PC-3 (cell line): ENCODE data around the gene IFT25. TPM values are rescaled to one million over a fixed set of nuclear protein-coding genes. Genes with fewer than 3 reads are reported as not detected.

Experiments used
- ATAC-seq: fragments of 200-7000 bp; cut with Tn5 transposase; 2 replicates; pipeline ENCODE4 v1.9.1; 2020; ENCODE audit warnings: mild to moderate bottlenecking, moderate library complexity
- BruUV-seq: library from RNA; stranded (reverse); fragments of 400-500 nt; replicated peaks from 2 replicates; lab custom pipeline; 2021; lab: Mats Ljungman, UMichigan
- CTCF ChIA-PET: fragments of 300-600 bp; sonication (Branson Sonifier 250); formaldehyde crosslinking; loops from one replicate; lab custom pipeline; 2022; ENCODE audit warnings: antibody characterized with exemption; lab: Charles Lee
- POLR2A ChIA-PET: fragments of 300-600 bp; sonication (Branson Sonifier 250); formaldehyde crosslinking; loops from one replicate; lab custom pipeline; 2022; ENCODE audit warnings: antibody characterized with exemption; ENCODE audit not compliant: unreplicated experiment; lab: Charles Lee
- DNase-seq: peaks from one replicate; pipeline ENCODE4 v3.0.0-alpha.2; 2015
- H2AFZ ChIP-seq: fragments of 300-600 bp; sonication (generic); 2 replicates; pipeline ENCODE4 v1.6.0; 2016; ENCODE audit warnings: antibody characterized with exemption, low read length
- H3F3A ChIP-seq: fragments of 300-600 bp; sonication (generic); one replicate; pipeline ENCODE4 v1.6.0; 2017; ENCODE audit warnings: antibody characterized with exemption, low read length, control low read depth, mild to moderate bottlenecking; ENCODE audit not compliant: unreplicated experiment
- H3K27ac ChIP-seq: fragments of 300-600 bp; sonication (generic); 2 replicates; pipeline ENCODE4 v1.5.1; 2016; ENCODE audit warnings: mild to moderate bottlenecking, low read length
- H3K27me3 ChIP-seq: fragments of 300-600 bp; sonication (generic); 2 replicates; pipeline ENCODE4 v1.6.1; 2016; ENCODE audit warnings: low read length, mixed read lengths
- H3K36me3 ChIP-seq: fragments of 300-600 bp; sonication (generic); 2 replicates; pipeline ENCODE4 v1.6.1; 2016; ENCODE audit warnings: low read depth, mixed run types, low read length, mixed read lengths
- H3K4me1 ChIP-seq: fragments of 300-600 bp; sonication (generic); 2 replicates; pipeline ENCODE4 v1.5.1; 2016; ENCODE audit warnings: low read length; ENCODE audit not compliant: insufficient read depth
- H3K4me2 ChIP-seq: fragments of 300-600 bp; sonication (generic); 2 replicates; pipeline ENCODE4 v1.6.0; 2016; ENCODE audit warnings: low read length
- H3K4me3 ChIP-seq: fragments of 300-600 bp; sonication (generic); 2 replicates; pipeline ENCODE4 v1.5.1; 2016; ENCODE audit warnings: mild to moderate bottlenecking, low read length, mixed read lengths
- H3K79me2 ChIP-seq: fragments of 300-600 bp; sonication (generic); 2 replicates; pipeline ENCODE4 v1.6.1; 2017; ENCODE audit warnings: low read length, mixed read lengths
- H3K9ac ChIP-seq: fragments of 300-600 bp; sonication (generic); 2 replicates; pipeline ENCODE4 v1.6.0; 2016; ENCODE audit warnings: mild to moderate bottlenecking, low read length
- H3K9me2 ChIP-seq: fragments of 300-600 bp; sonication (generic); replicated peaks from 2 replicates; pipeline ENCODE4 v1.6.1; 2016; ENCODE audit warnings: mixed run types, low read length, mixed read lengths
- H3K9me3 ChIP-seq: fragments of 300-600 bp; sonication (generic); 2 replicates; pipeline ENCODE4 v1.6.1; 2016; ENCODE audit warnings: low read length, mixed read lengths
- H4K20me1 ChIP-seq: fragments of 300-600 bp; sonication (generic); 2 replicates; pipeline ENCODE4 v1.6.1; 2016; ENCODE audit warnings: low read length, mixed read lengths
- CTCF ChIP-seq: fragments of 300-600 bp; sonication (generic); conservative IDR thresholded peaks from 2 replicates; pipeline ENCODE4 v1.5.1; 2017; ENCODE audit warnings: antibody characterized with exemption, low read depth, mild to moderate bottlenecking, low read length
- EZH2 ChIP-seq: fragments of 300-600 bp; sonication (generic); IDR thresholded peaks from one replicate; pipeline ENCODE4 v1.6.1; 2017; ENCODE audit warnings: antibody characterized with exemption, mild to moderate bottlenecking, low read length; ENCODE audit not compliant: unreplicated experiment
- EZH2phosphoT487 ChIP-seq: fragments of 300-600 bp; sonication (generic); IDR thresholded peaks from 2 replicates; pipeline ENCODE4 v1.6.1; 2018; ENCODE audit warnings: mild to moderate bottlenecking, antibody characterized with exemption, low read length, borderline replicate concordance
- intact Hi-C: fragments of 100-400 bp; cut with micrococcal nuclease; formaldehyde crosslinking; loops from 2 replicates; pipeline ENCODE4 v1.9.0; 2023
- total RNA-seq: library from RNA; depleted of rRNA; stranded (reverse); fragments of >200 nt; gene quantifications from 2 replicates; pipeline ENCODE4 v1.2.3, GENCODE V29; 2014

Gene IFT25
- total RNA-seq, 1 experiment from 2014 or later, result 66.7 TPM

DNA sequence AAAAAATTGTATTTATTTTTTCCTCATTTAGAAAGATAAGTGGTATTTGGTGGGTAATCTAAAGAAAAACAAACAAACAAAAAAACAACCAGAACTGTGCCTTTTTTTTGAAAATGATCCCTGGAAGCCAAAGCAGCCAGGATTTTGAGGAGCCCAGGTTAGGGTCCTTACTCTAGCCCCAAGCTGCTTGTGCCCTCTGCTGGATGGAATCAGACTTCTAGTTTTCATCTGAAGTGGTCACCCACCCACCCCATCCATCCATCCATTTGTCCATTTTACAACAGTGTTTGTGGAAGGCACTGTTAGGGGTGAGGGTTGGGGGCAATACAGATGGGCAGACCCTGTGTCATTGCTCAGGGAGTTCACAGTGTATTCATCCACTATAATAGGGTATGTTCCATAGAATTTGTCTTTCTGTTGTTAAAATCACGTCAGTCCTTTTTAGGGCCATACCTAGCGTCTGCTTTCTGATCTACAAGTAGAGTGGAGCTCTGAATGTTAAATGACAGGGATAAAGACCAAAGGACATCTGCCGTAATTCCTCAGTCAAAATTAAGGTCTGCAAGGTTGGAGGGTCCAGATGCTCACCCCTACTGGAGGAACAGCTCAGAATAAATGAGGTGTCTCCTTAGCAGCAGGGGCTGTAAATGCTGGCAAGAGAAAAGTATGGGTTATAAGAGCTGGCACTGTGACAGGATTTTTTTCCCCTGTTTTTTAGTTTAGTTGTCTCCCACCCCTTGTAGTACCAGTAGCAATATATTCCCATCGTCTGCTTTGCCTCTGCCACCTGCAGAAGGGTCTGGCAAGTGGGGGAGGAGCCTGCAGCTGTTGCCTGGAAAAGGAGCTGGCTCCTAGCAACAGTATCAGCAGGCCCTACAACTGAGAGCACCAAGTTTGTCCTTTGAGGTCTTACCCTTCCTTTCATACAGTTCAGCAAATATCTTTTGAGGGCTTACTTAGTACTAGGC lies 3.8 kb upstream of the IFT25 start:
- TSS peak; percentile 9 for BruUV-seq
- Histone ChIP-seq H3K9me3 (no peaks in the 10 kb centered on the region), H3K79me2 (peaks cover 48% of the 10 kb centered on the region), H3K9me2 (no peaks in the 10 kb centered on the region), H3K4me2 (no peak overlapping the region), H4K20me1 (no peaks in the 10 kb centered on the region), H3K36me3 (no peaks in the 10 kb centered on the region; the same call in 1 of the 2 replicates), H3K4me3 (no peak overlapping the region), H3K9ac (no peak overlapping the region), H3K4me1 (peaks cover 19% of the 10 kb centered on the region), H3F3A (no peaks in the 10 kb centered on the region), H3K27me3 (no peaks in the 10 kb centered on the region), H2AFZ (no peak overlapping the region), H3K27ac (no peak overlapping the region)
- DNase-seq (peak; percentile 72), ATAC-seq (no peak)
- ChIA-PET POLR2A (no interaction called here), CTCF (interaction anchor here (0.6 kb wide), 1 partner anchor 10 kb away, joined by 10 read pairs; no protein-coding TSS in a partner anchor)
- no peak for TF ChIP-seq EZH2phosphoT487
- peak; percentile 85 for TF ChIP-seq CTCF
- TF ChIP-seq EZH2, result no peak
- intact Hi-C loops, result loop anchor here (2.0 to 5.0 kb wide), 2 partner anchors 71 to 103 kb away; partner anchors contain the start of genes TCEANC2 and TMEM59

- no peak overlapping the region for H2AFZ ChIP-seq
- peaks cover 2% of the 10 kb centered on the region for H3F3A ChIP-seq
- no peak overlapping the region for H3K4me2 ChIP-seq
- DNase-seq (no peak), ATAC-seq (no peak)
- H3K4me1 ChIP-seq, result peaks cover 28% of the 10 kb centered on the region
- H3K79me2 ChIP-seq, result peaks cover 56% of the 10 kb centered on the region
- POLR2A ChIA-PET, result no interaction called here
- H3K4me3 ChIP-seq, result no peak overlapping the region
- H4K20me1 ChIP-seq, result no peaks in the 10 kb centered on the region
- H3K27ac ChIP-seq, result no peak overlapping the region
- H3K9ac ChIP-seq, result no peak overlapping the region
- no peak for TF ChIP-seq CTCF
- TF ChIP-seq EZH2, result no peak
- no peak for TF ChIP-seq EZH2phosphoT487
- CTCF ChIA-PET, result interaction anchor here (1.3 kb wide), 1 partner anchor 20 kb away, joined by 3 read pairs; no protein-coding TSS in a partner anchor
- BruUV-seq, result no TSS peak
- no peaks in the 10 kb centered on the region for H3K9me3 ChIP-seq
- intact Hi-C loops, result loop anchor here (2.0 to 5.0 kb wide), 2 partner anchors 69 to 104 kb away; partner anchors contain the start of genes TCEANC2 and TMEM59
- H3K36me3 ChIP-seq, result no peaks in the 10 kb centered on the region; the same call in 1 of the 2 replicates
- H3K27me3 ChIP-seq, result no peaks in the 10 kb centered on the region
- no peaks in the 10 kb centered on the region for H3K9me2 ChIP-seq
Observed at GRCh38 chr1:53948291-53948690, 2.8 kb upstream of the IFT25 start.
